Measurements from ENCODE around the gene OTOA.
A peak's percentile ranks its signal among the peaks of the same experiment; 100 is the strongest.
"Not testable (repeated sequence)": the region's sequence is repeated elsewhere in the genome, so short reads cannot be mapped to it uniquely, and the experiment has no call there.

OTOA gene

DNA sequence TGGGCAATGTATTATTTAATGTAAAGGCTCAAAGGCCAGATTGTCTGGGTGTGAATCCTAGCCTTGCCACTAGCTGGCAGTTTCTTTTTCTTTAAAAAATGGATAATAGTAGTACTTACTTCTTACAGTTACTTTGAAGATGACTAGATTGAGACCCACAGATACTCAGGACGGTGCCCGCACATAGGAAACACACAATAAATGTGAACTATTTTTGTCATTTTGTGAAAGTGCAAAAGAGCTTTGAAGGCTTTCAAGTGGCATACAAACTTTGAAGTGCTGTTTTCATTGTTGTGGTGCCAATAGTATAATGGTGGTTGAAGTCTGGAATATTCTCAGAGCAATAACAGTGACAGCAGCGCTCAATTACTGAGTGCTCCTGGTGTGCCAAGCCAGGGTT, 63.6 kb downstream of the OTOA start:
- no peak for DNase-seq

DNA sequence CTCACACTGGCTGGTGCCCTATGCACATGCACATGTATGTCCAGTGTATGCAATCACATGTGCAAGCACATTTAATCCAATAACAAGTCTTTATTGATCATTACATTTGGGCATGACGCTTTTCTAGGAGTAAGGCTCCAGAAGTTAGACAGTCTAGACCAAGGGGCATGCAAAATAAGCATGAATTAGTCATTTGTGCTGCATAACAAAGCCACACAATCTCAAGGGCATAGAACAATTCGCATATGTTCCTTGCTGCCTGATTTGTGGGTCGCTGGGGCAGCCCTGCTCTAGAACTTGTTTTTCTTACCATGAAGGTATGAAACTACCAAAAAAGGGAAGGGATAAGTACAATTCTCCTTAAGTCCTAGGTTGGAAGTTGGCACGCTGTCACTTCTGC, 67.5 kb downstream of the OTOA start:
- not testable (repeated sequence) for DNase-seq

DNA sequence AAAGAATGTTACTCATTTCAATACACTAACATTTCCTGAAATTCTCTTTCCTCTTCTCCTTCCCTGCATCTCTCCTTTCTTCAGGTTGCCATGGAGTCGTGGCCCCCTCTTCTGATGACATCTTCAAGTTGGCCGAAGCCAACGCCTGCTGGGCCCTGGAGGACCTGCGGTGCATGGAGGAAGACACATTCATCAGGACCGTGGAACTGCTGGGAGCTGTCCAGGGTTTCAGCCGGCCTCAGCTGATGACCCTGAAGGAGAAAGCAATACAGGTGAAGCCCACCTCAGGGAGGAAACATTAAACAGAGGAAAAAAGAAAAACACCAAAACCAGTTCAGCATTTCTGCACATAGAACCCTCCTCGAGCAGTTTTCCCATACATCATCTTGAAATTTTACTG, 76.9 kb downstream of the OTOA start:
- DNase-seq, result not testable (repeated sequence)

DNA sequence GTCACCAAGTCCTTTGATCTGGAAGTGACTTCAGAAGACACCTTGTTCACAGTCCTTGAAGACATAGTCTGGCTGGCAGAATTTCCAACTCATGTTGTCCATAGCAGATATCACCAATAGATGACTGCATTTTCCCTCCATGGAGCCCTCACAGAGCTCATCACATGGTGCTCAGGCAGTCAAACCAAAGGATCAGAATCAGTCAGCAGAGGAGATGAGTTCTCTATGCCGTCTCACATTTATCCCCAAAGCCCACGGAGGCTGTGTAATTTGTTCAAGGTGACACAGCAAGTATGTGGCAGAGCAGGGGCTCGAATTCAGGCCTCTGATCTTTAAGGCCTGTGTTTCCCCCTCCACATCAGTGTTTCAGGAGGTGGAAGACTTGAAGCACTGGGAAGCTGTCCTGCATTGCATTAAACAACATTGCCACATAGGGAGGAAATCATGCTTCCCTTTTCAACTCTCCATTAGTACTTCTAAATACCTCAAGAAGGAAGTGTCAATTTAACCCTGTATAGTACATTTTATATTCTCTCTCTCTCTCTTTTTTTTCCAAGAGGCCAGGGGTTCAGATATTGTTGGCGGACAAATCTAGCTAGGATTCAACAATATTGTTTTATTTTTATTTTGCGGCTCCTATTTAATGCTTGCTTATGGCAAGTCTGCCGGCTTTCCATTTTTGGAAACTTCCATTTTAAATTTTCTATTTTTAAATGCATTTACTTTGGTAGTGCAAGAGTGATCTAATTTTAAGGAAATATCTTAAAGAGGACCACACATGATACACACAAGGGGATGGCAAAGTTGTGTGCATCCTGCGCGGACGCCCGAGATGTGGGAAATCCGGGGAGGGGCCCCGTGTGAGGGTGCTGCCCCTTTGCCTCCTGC, 92.7 kb downstream of the OTOA start:
- peak; percentile 57 for DNase-seq

DNA sequence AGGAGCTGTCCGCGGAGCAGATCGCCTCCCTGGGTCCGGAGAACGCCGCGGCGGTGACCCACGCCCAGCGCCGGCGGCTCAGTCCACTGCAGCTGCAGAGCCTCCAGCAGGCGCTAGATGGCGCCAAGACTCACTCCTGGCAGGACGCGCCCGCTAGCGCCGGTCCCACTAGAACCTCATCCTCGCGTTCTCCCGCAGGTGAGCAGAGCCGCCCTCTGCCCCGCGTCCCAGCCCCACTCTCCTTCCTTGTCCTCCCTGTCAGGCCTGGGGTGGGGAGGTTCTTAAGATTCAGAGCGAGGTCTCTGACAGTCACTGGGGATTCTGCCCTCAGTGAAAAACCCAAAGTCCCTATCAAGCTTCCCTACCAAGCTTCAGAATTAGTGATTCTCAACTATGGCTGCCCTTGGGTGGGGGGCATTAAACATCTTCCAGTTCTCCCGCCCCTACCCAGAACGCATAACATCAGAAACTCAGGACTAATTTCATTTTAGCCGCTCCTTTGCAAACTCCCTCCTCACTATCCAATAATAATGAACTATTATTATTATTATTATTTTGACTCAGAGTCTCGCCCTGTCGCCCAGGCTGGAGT, 93.4 kb downstream of the OTOA start:
- not testable (repeated sequence) for DNase-seq

GRCh38 chr16:21768280-21768679, 104.5 kb downstream of the OTOA start:
- not testable (repeated sequence) for DNase-seq

GRCh38 chr16:21768810-21769209, 105.0 kb downstream of the OTOA start:
- not testable (repeated sequence) for DNase-seq

- peak; percentile 1 for DNase-seq
Observed at GRCh38 chr16:21769284-21769683, 105.5 kb downstream of the OTOA start.

- DNase-seq, result not testable (repeated sequence)
Observed at GRCh38 chr16:21770584-21770983, 106.8 kb downstream of the OTOA start.

DNA sequence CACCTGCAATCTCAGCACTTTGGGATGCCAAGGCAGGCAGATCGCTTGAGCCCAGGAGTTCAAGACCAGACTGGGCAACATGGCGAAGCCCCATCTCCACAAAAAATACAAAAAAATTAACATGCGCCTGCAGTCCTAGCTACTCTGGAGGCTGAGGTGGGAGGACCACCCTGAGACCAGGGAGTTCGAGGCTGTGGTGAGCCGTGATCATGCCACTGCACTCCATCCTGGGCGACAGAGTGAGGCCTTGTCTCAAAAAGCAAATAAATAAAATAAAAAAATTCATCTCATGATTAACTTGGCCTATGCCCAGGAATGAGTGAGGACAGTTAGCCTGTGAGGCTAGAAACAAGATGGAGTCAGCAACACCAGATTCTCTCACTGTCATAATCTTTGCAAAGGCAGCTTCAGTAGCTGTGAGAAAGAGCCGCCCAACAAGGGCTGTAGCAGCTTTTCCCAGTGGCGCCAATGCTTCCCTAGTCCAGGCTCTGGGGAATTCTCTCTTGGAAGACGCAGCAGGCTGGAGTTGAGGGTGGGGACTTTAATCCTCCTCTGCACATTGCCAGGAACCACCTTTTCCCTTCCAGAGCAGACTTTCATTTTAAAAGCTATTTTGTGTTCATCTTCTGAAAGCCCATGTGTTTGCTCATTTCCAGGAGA, 108.9 kb downstream of the OTOA start:
- not testable (repeated sequence) for DNase-seq

- DNase-seq, result not testable (repeated sequence)
Observed at GRCh38 chr16:21773207-21773553, 109.4 kb downstream of the OTOA start.

DNA sequence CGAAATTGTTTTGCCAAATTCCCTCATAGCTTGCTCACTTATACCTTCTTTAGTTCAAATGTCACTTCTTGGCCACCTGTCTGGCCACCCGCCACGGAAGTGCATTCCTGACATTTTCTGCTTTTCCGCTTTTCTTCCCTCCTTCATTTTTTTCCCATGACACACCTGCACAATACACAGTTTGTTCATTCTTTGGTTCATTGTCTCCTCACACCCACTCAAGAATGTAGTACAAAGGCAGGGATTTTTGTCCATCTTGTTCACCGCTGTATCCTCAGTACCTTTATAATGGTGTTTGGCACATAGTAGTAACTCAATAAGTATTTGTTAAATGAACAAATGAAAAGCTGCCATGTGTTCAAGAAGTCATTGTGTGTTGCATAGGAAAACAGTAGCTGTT, 116.8 kb downstream of the OTOA start:
- DNase-seq, result not testable (repeated sequence)

DNA sequence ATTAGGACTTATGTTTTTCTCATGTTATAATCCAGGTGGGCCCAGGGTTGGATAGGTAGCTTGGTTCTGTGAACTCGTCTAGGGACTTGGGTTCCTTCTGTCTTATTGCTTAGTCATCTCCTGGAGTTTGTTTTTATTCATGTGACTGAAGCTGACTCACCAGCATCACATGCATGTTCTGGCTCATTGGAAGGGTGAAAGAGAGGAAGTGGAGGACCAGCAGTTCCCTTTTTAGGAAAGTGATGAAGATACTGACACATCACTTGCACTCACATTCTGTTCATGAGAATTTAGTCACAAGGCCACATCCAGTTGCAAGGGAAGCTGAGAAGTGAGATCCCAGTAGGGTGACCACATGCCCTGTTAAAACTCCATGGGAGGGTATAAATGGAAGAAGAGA, 126.7 kb downstream of the OTOA start:
- not testable (repeated sequence) for DNase-seq

DNA sequence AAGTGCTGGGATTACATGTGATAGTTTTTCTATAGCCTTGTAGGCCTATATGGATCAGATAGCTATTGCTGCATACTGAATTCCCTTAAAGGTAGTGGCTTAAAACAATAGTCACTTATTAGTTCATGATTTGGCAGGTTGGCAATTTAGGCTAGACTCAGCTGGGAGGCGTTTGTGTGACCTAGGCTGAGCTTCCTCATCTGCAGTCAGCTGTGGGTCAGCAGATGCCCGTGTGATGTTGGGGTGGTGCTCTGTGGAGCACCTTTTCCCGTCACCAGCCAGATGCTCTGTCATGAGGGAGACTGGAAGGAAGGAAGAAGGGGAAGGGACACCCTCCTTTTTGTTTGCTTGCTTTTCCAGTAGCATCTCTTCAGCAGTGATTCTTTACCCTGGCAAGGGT, 129.5 kb downstream of the OTOA start:
- DNase-seq, result not testable (repeated sequence)

- DNase-seq, result not testable (repeated sequence)
Observed at GRCh38 chr16:21798601-21799000, 134.8 kb downstream of the OTOA start.

DNA sequence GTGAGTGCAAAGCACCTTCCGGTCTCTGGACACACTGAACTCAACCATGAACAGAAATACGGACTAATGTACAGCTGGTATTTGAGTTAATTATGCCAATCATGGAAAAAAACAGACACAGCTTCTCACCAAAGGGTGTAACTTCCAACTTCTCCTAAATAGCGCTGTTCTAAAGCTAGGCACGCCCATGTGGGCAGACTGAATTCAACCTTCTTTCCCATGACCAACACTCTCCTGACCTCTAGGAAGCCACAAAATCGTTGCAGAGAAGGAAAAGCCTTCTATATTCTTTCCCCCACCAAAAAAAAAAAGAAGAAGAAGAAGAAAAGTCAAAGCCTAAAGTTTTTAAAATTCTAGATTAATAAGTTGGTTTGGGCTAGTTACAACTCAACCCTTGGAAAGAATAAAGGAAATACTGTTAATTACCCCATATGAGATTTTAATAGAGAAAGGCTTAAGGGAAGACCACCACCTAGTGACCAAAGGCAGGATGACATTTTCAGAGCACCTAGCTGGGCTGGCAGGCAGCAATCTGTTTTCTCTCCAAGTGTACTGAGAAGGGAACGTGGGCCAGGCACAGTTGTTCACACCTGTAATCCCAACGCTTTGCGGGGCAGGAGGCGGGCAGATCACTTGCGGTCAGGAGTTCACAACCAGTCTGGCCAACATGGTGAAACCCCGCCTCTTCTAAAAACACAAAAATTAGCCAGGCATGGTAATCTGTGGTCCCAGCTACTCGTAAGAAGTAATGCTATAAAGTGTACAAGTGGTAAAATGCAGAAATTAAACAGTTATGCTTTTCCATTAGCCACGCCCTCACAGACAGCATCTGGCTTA, 138.0 kb downstream of the OTOA start:
- DNase-seq, result peak; percentile 77

- DNase-seq, result not testable (repeated sequence)
Observed at GRCh38 chr16:21802375-21802663, 138.6 kb downstream of the OTOA start.
